HepG2 (cell line): ENCODE data around the gene NFYC. TPM values are rescaled to one million over a fixed set of nuclear protein-coding genes. Genes with fewer than 3 reads are reported as not detected.

Source experiments
- FOXA3 ChIP-seq: IDR thresholded peaks from 2 replicates; pipeline ENCODE4 v1.6.1; 2016; ENCODE audit warnings: missing genetic modification reagents, missing compliant biosample characterization
- HOXD1 ChIP-seq: sonication (generic); formaldehyde crosslinking; IDR thresholded peaks from 2 replicates; pipeline ENCODE4 v1.5.0; 2020; ENCODE audit warnings: missing genetic modification reagents
- KLF16 ChIP-seq, 2 experiments: sonication (generic) in 1 of 2; formaldehyde crosslinking in 1 of 2; IDR thresholded peaks; 2 replicates each; pipeline versions ENCODE4 v1.6.1 to v1.8.0; 2016 to 2023; ENCODE audit warnings: missing genetic modification reagents in 2 of 2, missing compliant biosample characterization in 1 of 2
- MEIS1 ChIP-seq: sonication (generic); formaldehyde crosslinking; IDR thresholded peaks from 2 replicates; pipeline ENCODE4 v1.9.0; 2021; ENCODE audit warnings: mild to moderate bottlenecking, missing genetic modification reagents, moderate library complexity, borderline replicate concordance
- NFKB2 ChIP-seq: sonication (generic); formaldehyde crosslinking; IDR thresholded peaks from 2 replicates; pipeline ENCODE4 v1.4.0; 2020; ENCODE audit warnings: missing genetic modification reagents, borderline replicate concordance
- NFKBIZ ChIP-seq: IDR thresholded peaks from 2 replicates; pipeline ENCODE4 v1.6.1; 2018; ENCODE audit warnings: missing genetic modification reagents, missing compliant biosample characterization
- PAF1 ChIP-seq: IDR thresholded peaks from 2 replicates; pipeline ENCODE4 v1.6.1; 2016; ENCODE audit warnings: missing genetic modification reagents, missing compliant biosample characterization
- PAXIP1 ChIP-seq: sonication (generic); formaldehyde crosslinking; conservative IDR thresholded peaks from 2 replicates; pipeline ENCODE4 v1.4.0; 2020; ENCODE audit warnings: mild to moderate bottlenecking, missing genetic modification reagents, moderate library complexity
- POGK ChIP-seq: sonication (generic); formaldehyde crosslinking; conservative IDR thresholded peaks from 2 replicates; pipeline ENCODE4 v1.8.0; 2022; ENCODE audit warnings: mild to moderate bottlenecking, moderate library complexity, missing genetic modification reagents
- PRDM15 ChIP-seq: sonication (generic); formaldehyde crosslinking; IDR thresholded peaks from 2 replicates; pipeline ENCODE4 v1.4.0; 2020; ENCODE audit warnings: missing genetic modification reagents
- SMYD3 ChIP-seq: sonication (generic); formaldehyde crosslinking; IDR thresholded peaks from 2 replicates; pipeline ENCODE4 v1.8.1; 2023; ENCODE audit warnings: mild to moderate bottlenecking, missing genetic modification reagents
- TMF1 ChIP-seq: sonication (generic); formaldehyde crosslinking; IDR thresholded peaks from 2 replicates; pipeline ENCODE4 v1.8.1; 2022; ENCODE audit warnings: low read depth, missing genetic modification reagents
- ZFYVE20 ChIP-seq: sonication (generic); formaldehyde crosslinking; IDR thresholded peaks from 2 replicates; pipeline ENCODE4 v1.8.0; 2023; ENCODE audit warnings: low read depth, mild to moderate bottlenecking, moderate library complexity, missing genetic modification reagents, borderline replicate concordance
- ZNF333 ChIP-seq: sonication (generic); formaldehyde crosslinking; IDR thresholded peaks from 2 replicates; pipeline ENCODE4 v1.4.0; 2020; ENCODE audit warnings: mild to moderate bottlenecking, missing genetic modification reagents, borderline replicate concordance
- ZNF577 ChIP-seq: sonication (generic); formaldehyde crosslinking; IDR thresholded peaks from 2 replicates; pipeline ENCODE4 v1.4.0; 2020; ENCODE audit warnings: mild to moderate bottlenecking, low read depth, missing genetic modification reagents, borderline replicate concordance
- polyA plus RNA-seq, 8 experiments: library from polyadenylated mRNA; depleted of rRNA in 3 of 8; stranded (reverse) in 7 of 8; unstranded in 1 of 8; fragments of >200 nt; fragmentation: Illumina TruSeq in 4 of 8; extraction: Trizol in 4 of 8; gene quantifications; 2 replicates each; pipeline versions ENCODE4 v1.2.1 to v1.2.3, GENCODE V29; 2011 to 2016; ENCODE audit warnings: low read depth in 4 of 8, missing spikeins in 1 of 8, mixed read lengths in 1 of 8; ENCODE audit not compliant: insufficient read depth in 1 of 8
- total RNA-seq, 5 experiments: library from RNA; depleted of rRNA; stranded (reverse); fragments of >200 nt; fragmentation: Illumina TruSeq; extraction: Trizol; gene quantifications; 2 replicates each; pipeline ENCODE4 v1.2.3, GENCODE V29; 2016; ENCODE audit warnings: low read depth in 1 of 5
- TF ChIP-seq, protein P1 (sequence below): sonication (generic); formaldehyde crosslinking; IDR thresholded peaks from 2 replicates; pipeline ENCODE4 v1.4.0; 2020; ENCODE audit warnings: mild to moderate bottlenecking, low read depth, missing genetic modification reagents
- TF ChIP-seq, protein P2 (sequence below): sonication (generic); formaldehyde crosslinking; IDR thresholded peaks from 2 replicates; pipeline ENCODE4 v1.8.1; 2023; ENCODE audit warnings: mild to moderate bottlenecking, missing genetic modification reagents, borderline replicate concordance

The NFYC gene
- total and polyA plus RNA-seq, 2 of the 13 experiments (the other 11 are each of a cell fraction or from before 2014, with no cell fraction given): 33.9 to 73.7 TPM

GRCh38 chr1:40749817-40750216 lies 58.3 kb downstream of the NFYC start (continued):
- TF ChIP-seq ZNF333 (CRISPR knock-in tag): no peak
- no peak for TF ChIP-seq ZNF577 (CRISPR knock-in tag)
- TF ChIP-seq KLF16 (CRISPR knock-in tag; IDR thresholded peaks at IDR 0.05): peak in 1 of 2 experiments; percentile 48; a peak in 1 of 4 replicates
- TF ChIP-seq PRDM15 (CRISPR knock-in tag): no peak
- TF ChIP-seq PAF1 (CRISPR knock-in tag): no peak
- TF ChIP-seq, protein P1, sequence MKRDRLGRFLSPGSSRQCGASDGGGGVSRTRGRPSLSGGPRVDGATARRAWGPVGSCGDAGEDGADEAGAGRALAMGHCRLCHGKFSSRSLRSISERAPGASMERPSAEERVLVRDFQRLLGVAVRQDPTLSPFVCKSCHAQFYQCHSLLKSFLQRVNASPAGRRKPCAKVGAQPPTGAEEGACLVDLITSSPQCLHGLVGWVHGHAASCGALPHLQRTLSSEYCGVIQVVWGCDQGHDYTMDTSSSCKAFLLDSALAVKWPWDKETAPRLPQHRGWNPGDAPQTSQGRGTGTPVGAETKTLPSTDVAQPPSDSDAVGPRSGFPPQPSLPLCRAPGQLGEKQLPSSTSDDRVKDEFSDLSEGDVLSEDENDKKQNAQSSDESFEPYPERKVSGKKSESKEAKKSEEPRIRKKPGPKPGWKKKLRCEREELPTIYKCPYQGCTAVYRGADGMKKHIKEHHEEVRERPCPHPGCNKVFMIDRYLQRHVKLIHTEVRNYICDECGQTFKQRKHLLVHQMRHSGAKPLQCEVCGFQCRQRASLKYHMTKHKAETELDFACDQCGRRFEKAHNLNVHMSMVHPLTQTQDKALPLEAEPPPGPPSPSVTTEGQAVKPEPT (CRISPR knock-in tag): no peak
- TF ChIP-seq POGK (CRISPR knock-in tag): no peak
- no peak for TF ChIP-seq HOXD1
- TF ChIP-seq ZFYVE20: no peak
- TF ChIP-seq PAXIP1 (CRISPR knock-in tag): no peak
- TF ChIP-seq, protein P2, sequence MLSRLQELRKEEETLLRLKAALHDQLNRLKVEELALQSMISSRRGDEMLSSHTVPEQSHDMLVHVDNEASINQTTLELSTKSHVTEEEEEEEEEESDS (CRISPR knock-in tag): no peak
- no peak for TF ChIP-seq SMYD3 (CRISPR knock-in tag)
- TF ChIP-seq NFKBIZ (CRISPR knock-in tag): no peak
- TF ChIP-seq FOXA3 (CRISPR knock-in tag): peak; percentile 82
- TF ChIP-seq MEIS1 (CRISPR knock-in tag): no peak
- TF ChIP-seq TMF1 (CRISPR knock-in tag): no peak
- TF ChIP-seq NFKB2: no peak
